Caco-2 (cell line): ENCODE measurements around the gene TSEN2. TPM values are rescaled to one million over a fixed set of nuclear protein-coding genes. Genes with fewer than 3 reads are reported as not detected.

ENCODE experiments used
- BruUV-seq: library from RNA; stranded (reverse); fragments of 400-500 nt; replicated peaks from 2 replicates; lab custom pipeline; 2021; lab: Mats Ljungman, UMichigan
- CTCF ChIA-PET: fragments of 300-600 bp; sonication (Branson Sonifier 250); formaldehyde crosslinking; loops from one replicate; lab custom pipeline; 2022; ENCODE audit warnings: antibody characterized with exemption; lab: Charles Lee
- POLR2A ChIA-PET: fragments of 300-600 bp; sonication (Branson Sonifier 250); formaldehyde crosslinking; loops from one replicate; lab custom pipeline; 2022; ENCODE audit warnings: antibody characterized with exemption; lab: Charles Lee
- DNase-seq, 2 experiments: peaks; one replicate each; pipeline versions ENCODE4 v3.0.0 to v3.0.0-alpha.2; 2020 to 2022
- H3K27me3 ChIP-seq: replicated peaks from 2 replicates; pipeline ENCODE4 v1.6.0; 2011; ENCODE audit warnings: low read length; ENCODE audit not compliant: control insufficient read depth, insufficient read depth
- H3K36me3 ChIP-seq: 2 replicates; pipeline ENCODE4 v1.5.1; 2011; ENCODE audit warnings: low read length; ENCODE audit not compliant: control insufficient read depth, insufficient read depth
- H3K4me1 ChIP-seq: fragments of 250-450 bp; sonication (Bioruptor Pico); 2 replicates; pipeline ENCODE4 v1.5.1; 2020; ENCODE audit warnings: mild to moderate bottlenecking
- H3K4me3 ChIP-seq: 2 replicates; pipeline ENCODE4 v1.5.1; 2011; ENCODE audit warnings: low read depth, mild to moderate bottlenecking, control low read depth, low read length
- H3K9me3 ChIP-seq: fragments of 250-450 bp; sonication (Bioruptor Pico); 2 replicates; pipeline ENCODE4 v1.5.1; 2020; ENCODE audit warnings: mild to moderate bottlenecking, moderate library complexity
- H3K27ac Mint-ChIP-seq: one replicate; pipeline ENCODE4 v1.8.0; 2022; ENCODE audit warnings: mixed read lengths; ENCODE audit not compliant: unreplicated experiment
- H3K27me3 Mint-ChIP-seq: one replicate; pipeline ENCODE4 v1.8.0; 2022; ENCODE audit warnings: mixed read lengths; ENCODE audit not compliant: insufficient read depth, unreplicated experiment
- H3K36me3 Mint-ChIP-seq: one replicate; pipeline ENCODE4 v1.8.0; 2022; ENCODE audit warnings: mild to moderate bottlenecking, mixed read lengths; ENCODE audit not compliant: insufficient read depth, unreplicated experiment
- H3K4me1 Mint-ChIP-seq: one replicate; pipeline ENCODE4 v1.8.0; 2022; ENCODE audit warnings: low read depth, mixed read lengths; ENCODE audit not compliant: unreplicated experiment
- H3K4me3 Mint-ChIP-seq: one replicate; pipeline ENCODE4 v1.8.0; 2022; ENCODE audit warnings: mild to moderate bottlenecking, moderate library complexity, mixed read lengths; ENCODE audit not compliant: unreplicated experiment
- H3K9me3 Mint-ChIP-seq: one replicate; pipeline ENCODE4 v1.8.0; 2022; ENCODE audit warnings: mixed read lengths; ENCODE audit not compliant: unreplicated experiment
- CTCF ChIP-seq, 2 experiments: fragments of 200-600 bp in 1 of 2; IDR thresholded peaks; 1 replicate in 1 of 2; 2 replicates in 1 of 2; pipeline versions ENCODE4 v1.5.1 to v1.8.0; 2011 to 2022; ENCODE audit warnings: antibody characterized with exemption in 1 of 2, control low read depth in 1 of 2, inconsistent platforms in 1 of 2, low read depth in 1 of 2, low read length in 1 of 2, mild to moderate bottlenecking in 1 of 2, moderate library complexity in 1 of 2; ENCODE audit not compliant: insufficient read depth in 1 of 2, severe bottlenecking in 1 of 2, unreplicated experiment in 1 of 2
- intact Hi-C: fragments of 100-400 bp; cut with micrococcal nuclease; formaldehyde crosslinking; loops from one replicate; pipeline ENCODE4 v1.10.0; 2022; ENCODE audit not compliant: unreplicated experiment
- total RNA-seq: library from RNA; stranded (reverse); gene quantifications from 2 replicates; pipeline ENCODE4 v1.2.3, GENCODE V29; 2022

The TSEN2 gene
- total RNA-seq, 1 experiment from 2014 or later, result 19.6 TPM

- Histone ChIP-seq H3K4me1 (peaks cover 37% of the 10 kb centered on the region), H3K9me3 (no peaks in the 10 kb centered on the region), H3K36me3 (no peaks in the 10 kb centered on the region), H3K27me3 (no peaks in the 10 kb centered on the region), H3K4me3 (no peak overlapping the region)
- intact Hi-C loops, result loop anchor here (1.0 to 10.0 kb wide), 4 partner anchors 21 to 159 kb away; partner anchors contain the start of gene PPARG
- DNase-seq, result no peak
- Mint-ChIP-seq H3K27ac (peak overlapping the region; percentile 92), H3K4me3 (peak overlapping the region; percentile 72), H3K27me3 (no peaks in the 10 kb centered on the region), H3K36me3 (peaks cover 15% of the 10 kb centered on the region), H3K9me3 (no peaks in the 10 kb centered on the region), H3K4me1 (peaks cover 40% of the 10 kb centered on the region)
- POLR2A ChIA-PET, result interaction anchor here (0.9 kb wide), 1 partner anchor 36 kb away, joined by 7 read pairs; no protein-coding TSS in a partner anchor
- BruUV-seq, result TSS peak; percentile 88
- TF ChIP-seq CTCF (IDR thresholded peaks at IDR 0.05; ENCODE audit: insufficient read depth in 1 of 2, low read depth in 1 of 2, low read length in 1 of 2, severe bottlenecking in 1 of 2, unreplicated experiment in 1 of 2), result no peak
- CTCF ChIA-PET, result no interaction called here
Measured at GRCh38 chr3:12443781-12444522, 40.3 kb upstream of the TSEN2 start.

GRCh38 chr3:12444582-12445471 is 39.5 kb upstream of the TSEN2 start:
- no peaks in the 10 kb centered on the region for H3K9me3 Mint-ChIP-seq
- CTCF ChIA-PET, result no interaction called here
- peak; percentile 80 to 94 for DNase-seq
- H3K4me3 Mint-ChIP-seq, result peak overlapping the region; percentile 72
- Histone ChIP-seq H3K4me1 (peaks cover 37% of the 10 kb centered on the region), H3K4me3 (no peak overlapping the region), H3K36me3 (no peaks in the 10 kb centered on the region), H3K27me3 (no peaks in the 10 kb centered on the region), H3K9me3 (no peaks in the 10 kb centered on the region)
- H3K27me3 Mint-ChIP-seq, result no peaks in the 10 kb centered on the region
- TF ChIP-seq CTCF (IDR thresholded peaks at IDR 0.05; ENCODE audit: insufficient read depth in 1 of 2, low read depth in 1 of 2, low read length in 1 of 2, severe bottlenecking in 1 of 2, unreplicated experiment in 1 of 2), result no peak
- intact Hi-C loops, result loop anchor here (1.0 to 10.0 kb wide), 5 partner anchors 20 to 160 kb away; partner anchors contain the start of gene PPARG
- peak overlapping the region; percentile 92 for H3K27ac Mint-ChIP-seq
- peaks cover 40% of the 10 kb centered on the region for H3K4me1 Mint-ChIP-seq
- BruUV-seq, result no TSS peak
- H3K36me3 Mint-ChIP-seq, result peaks cover 15% of the 10 kb centered on the region
- POLR2A ChIA-PET, result interaction anchor here (0.9 kb wide), 1 partner anchor 35 kb away, joined by 7 read pairs; no protein-coding TSS in a partner anchor
